ENCODE data around the gene IRS2. TPM values are rescaled to one million over a fixed set of nuclear protein-coding genes. Genes with fewer than 3 reads are reported as not detected.
A peak's percentile ranks its signal among the peaks of the same experiment; 100 is the strongest.

IRS2 gene
- total RNA-seq, 2 donors from 2014 or later = 11.4 to 22.7 TPM

- WGBS, 2 donors = 0 to 2% methylated on average over 10 to 74 of the region's 86 CpGs
Measured at GRCh38 chr13:109787135-109787954, 962 bp upstream of the IRS2 start.

GRCh38 chr13:109785892-109786450 is 412 bp downstream of the IRS2 start:
- H3K27me3 ChIP-seq = no peaks in the 10 kb centered on the region
- DNase-seq = peak in 3 of 4 donors; percentile 14 to 30 (median 29)
- H3K9me3 ChIP-seq = no peaks in the 10 kb centered on the region
- WGBS, 2 donors = 0 to 1% methylated on average over 11 to 35 of the region's 88 CpGs
- peak overlapping the region; percentile 14 to 15 for H3K4me3 ChIP-seq
- H3K27ac ChIP-seq = peak overlapping the region; percentile 76 to 90 (median 82)
- intact Hi-C loops (cut with DNase I) = no loop called here
- no peak for TF ChIP-seq CTCF (IDR thresholded peaks at IDR 0.05)
- ATAC-seq = peak; percentile 20
- peaks cover 45% of the 10 kb centered on the region for H3K4me1 ChIP-seq
- no peaks in the 10 kb centered on the region for H3K36me3 ChIP-seq (replicated peaks in 1 of 2; ENCODE audit: insufficient read depth in 1 of 2, low read depth in 2 of 2)

More at GRCh38 chr13:109787135-109787954, 962 bp upstream of the IRS2 start:
- H3K27me3 ChIP-seq = no peaks in the 10 kb centered on the region
- no peak for TF ChIP-seq CTCF (IDR thresholded peaks at IDR 0.05)
- peak; percentile 14 to 38 (median 30) for TF ChIP-seq POLR2A (IDR thresholded peaks at IDR 0.05)
- H3K9me3 ChIP-seq = no peaks in the 10 kb centered on the region
- H3K4me1 ChIP-seq = peaks cover 35% of the 10 kb centered on the region
- DNase-seq = peak; percentile 47 to 57 (median 51)
- H3K4me3 ChIP-seq = peak overlapping the region; percentile 11 to 72
- peak overlapping the region; percentile 50 to 90 (median 80) for H3K27ac ChIP-seq
- ATAC-seq = peak; percentile 1
- no peaks in the 10 kb centered on the region for H3K36me3 ChIP-seq (replicated peaks in 1 of 2; ENCODE audit: insufficient read depth in 1 of 2, low read depth in 2 of 2)
- intact Hi-C loops (cut with DNase I) = no loop called here

- Histone ChIP-seq H3K27ac (peak overlapping the region; percentile 76 to 90 (median 82)), H3K36me3 (replicated peaks in 1 of 2; ENCODE audit: insufficient read depth in 1 of 2, low read depth in 2 of 2) (no peaks in the 10 kb centered on the region), H3K27me3 (no peaks in the 10 kb centered on the region), H3K4me1 (peaks cover 48% of the 10 kb centered on the region), H3K9me3 (no peaks in the 10 kb centered on the region), H3K4me3 (peak overlapping the region; percentile 14 to 32)
- TF ChIP-seq POLR2A (IDR thresholded peaks at IDR 0.05) = peak in 1 of 3 donors; percentile 17
- no peak for TF ChIP-seq CTCF (IDR thresholded peaks at IDR 0.05)
- intact Hi-C loops (cut with DNase I) = no loop called here
- ATAC-seq = peak; percentile 3
- 2 to 3% methylated on average over 10 to 98 of the region's 98 CpGs for WGBS, 2 donors
- DNase-seq = peak; percentile 55 to 66 (median 62)
Measured at GRCh38 chr13:109785141-109785891, 1.1 kb downstream of the IRS2 start.

GRCh38 chr13:109784590-109785140 is 1.7 kb downstream of the IRS2 start:
- H3K9me3 ChIP-seq = no peaks in the 10 kb centered on the region
- peak overlapping the region in 3 of 4 donors; percentile 76 to 90 (median 76) for H3K27ac ChIP-seq
- H3K27me3 ChIP-seq = no peaks in the 10 kb centered on the region
- DNase-seq = peak; percentile 68 to 77 (median 74)
- H3K4me1 ChIP-seq = peaks cover 55% of the 10 kb centered on the region
- intact Hi-C loops (cut with DNase I) = no loop called here
- peak; percentile 29 for ATAC-seq
- no peak for TF ChIP-seq POLR2A (IDR thresholded peaks at IDR 0.05)
- peak in 5 of 7 experiments; percentile 22 to 76 (median 56) for TF ChIP-seq CTCF (IDR thresholded peaks at IDR 0.05)
- peak overlapping the region in 1 of 2 donors; percentile 41 for H3K4me3 ChIP-seq
- 9 to 100% methylated on average over 2 to 73 of the region's 83 CpGs for WGBS, 2 donors
- no peaks in the 10 kb centered on the region for H3K36me3 ChIP-seq (replicated peaks in 1 of 2; ENCODE audit: insufficient read depth in 1 of 2, low read depth in 2 of 2)

Data from body of pancreas (tissue), 4 donors.